DND-41 (cell line): ENCODE measurements around the gene SUMO3.

Experiments
- ATAC-seq: fragments of 200-7000 bp; cut with Tn5 transposase; 3 replicates; pipeline ENCODE4 v1.9.1; 2021; ENCODE audit warnings: low read depth; ENCODE audit not compliant: insufficient read depth
- DNase-seq: peaks from one replicate; pipeline ENCODE4 v3.0.0-alpha.2; 2020
- H2AFZ ChIP-seq: 2 replicates; pipeline ENCODE4 v1.6.0; 2012; ENCODE audit warnings: low read depth, low read length
- H3K27ac ChIP-seq: 2 replicates; pipeline ENCODE4 v1.5.1; 2012; ENCODE audit warnings: low read length, inconsistent platforms
- H3K27me3 ChIP-seq: fragments of 200-600 bp; sonication (generic); 2 replicates; pipeline ENCODE4 v1.6.0; 2012; ENCODE audit warnings: low read length, mild to moderate bottlenecking, inconsistent platforms; ENCODE audit not compliant: insufficient read depth, poor library complexity
- H3K36me3 ChIP-seq: 2 replicates; pipeline ENCODE4 v1.5.1; 2012; ENCODE audit warnings: low read length, inconsistent platforms; ENCODE audit not compliant: insufficient read depth
- H3K4me1 ChIP-seq: 2 replicates; pipeline ENCODE4 v1.5.1; 2012; ENCODE audit warnings: mild to moderate bottlenecking, low read length; ENCODE audit not compliant: insufficient read depth
- H3K4me2 ChIP-seq: 2 replicates; pipeline ENCODE4 v1.6.0; 2012; ENCODE audit warnings: mild to moderate bottlenecking, moderate library complexity, low read length, inconsistent platforms; ENCODE audit not compliant: insufficient read depth
- H3K4me3 ChIP-seq, 2 experiments: fragments of 200-600 bp in 1 of 2; shearing (Covaris generic) in 1 of 2; 2 replicates each; pipeline ENCODE4 v1.5.1; 2012 to 2016; ENCODE audit warnings: inconsistent platforms in 2 of 2, low read length in 2 of 2, mild to moderate bottlenecking in 2 of 2, low read depth in 1 of 2, moderate library complexity in 1 of 2
- H3K79me2 ChIP-seq: 2 replicates; pipeline ENCODE4 v1.6.0; 2012; ENCODE audit warnings: low read length, inconsistent platforms; ENCODE audit not compliant: insufficient read depth
- H3K9ac ChIP-seq: 2 replicates; pipeline ENCODE4 v1.6.0; 2012; ENCODE audit warnings: low read depth, mild to moderate bottlenecking, inconsistent platforms, low read length, moderate library complexity
- H3K9me3 ChIP-seq: 2 replicates; pipeline ENCODE4 v1.5.1; 2012; ENCODE audit warnings: low read length, moderate library complexity, mild to moderate bottlenecking, inconsistent platforms; ENCODE audit not compliant: insufficient read depth, severe bottlenecking
- H4K20me1 ChIP-seq: 2 replicates; pipeline ENCODE4 v1.6.0; 2012; ENCODE audit warnings: low read length; ENCODE audit not compliant: insufficient read depth
- EZH2 ChIP-seq: IDR thresholded peaks from 3 replicates; pipeline ENCODE4 v1.6.1; 2012; ENCODE audit warnings: borderline replicate concordance, low read depth, mild to moderate bottlenecking, moderate library complexity, low read length, inconsistent platforms; ENCODE audit not compliant: severe bottlenecking
- TF ChIP-seq, protein P1 (sequence below): IDR thresholded peaks from 2 replicates; pipeline ENCODE4 v1.5.1; 2012; ENCODE audit warnings: borderline replicate concordance, low read length, moderate library complexity, mild to moderate bottlenecking; ENCODE audit not compliant: poor library complexity, severe bottlenecking; ENCODE audit errors: extremely low read depth

Gene SUMO3

DNA sequence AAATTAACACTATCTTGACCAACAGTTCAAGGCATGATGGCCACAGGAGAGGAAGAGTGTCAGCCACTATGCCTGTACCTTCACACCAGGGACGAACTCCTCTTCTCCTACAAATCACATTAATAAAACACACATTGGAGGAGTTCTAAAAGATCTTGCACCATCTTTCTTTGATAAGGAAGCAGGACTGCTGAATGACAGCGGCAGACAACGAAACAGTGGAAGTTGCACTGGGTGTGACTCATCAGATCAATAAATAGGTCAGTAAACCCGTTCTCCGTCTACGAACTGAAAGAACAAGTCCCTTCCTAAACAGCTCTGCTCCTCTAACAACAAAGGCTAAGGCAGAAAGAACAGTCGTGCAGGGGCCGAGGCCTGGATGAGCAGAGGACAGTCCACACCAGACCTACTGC, 39.4 kb downstream of the SUMO3 start:
- Histone ChIP-seq H3K36me3 (peaks cover 73% of the 10 kb centered on the region), H3K79me2 (peaks cover 54% of the 10 kb centered on the region)
- ATAC-seq: no peak

DNA sequence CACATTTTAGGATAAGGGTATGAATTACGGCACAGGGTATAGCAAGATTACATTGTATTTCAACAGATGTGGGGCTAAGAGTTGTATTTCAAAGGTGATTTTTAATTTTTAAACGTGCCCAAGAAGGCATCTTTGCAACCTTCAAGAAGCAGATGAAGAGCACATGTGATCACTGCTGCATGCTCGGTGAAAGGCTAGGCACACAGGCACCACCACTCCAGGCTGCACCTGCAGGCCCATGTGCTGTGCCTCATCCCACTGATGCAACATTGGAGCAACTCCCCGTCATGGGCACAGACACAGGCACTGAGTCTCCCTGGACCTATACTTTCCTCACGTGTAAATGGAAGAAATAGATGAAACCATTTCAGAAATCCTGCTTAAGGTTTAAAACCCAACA, 39.8 kb downstream of the SUMO3 start:
- no peaks in the 10 kb centered on the region for H3K27me3 ChIP-seq
- ATAC-seq (no peak; the same call in 2 of the 3 replicates), DNase-seq (peak; percentile 19)
- no peak overlapping the region for H3K9ac ChIP-seq
- H3K9me3 ChIP-seq: no peaks in the 10 kb centered on the region
- H3K4me1 ChIP-seq: no peaks in the 10 kb centered on the region
- H2AFZ ChIP-seq: no peak overlapping the region
- peaks cover 73% of the 10 kb centered on the region for H3K36me3 ChIP-seq
- peaks cover 50% of the 10 kb centered on the region for H3K79me2 ChIP-seq
- no peak overlapping the region for H3K27ac ChIP-seq
- peaks cover 36% of the 10 kb centered on the region for H4K20me1 ChIP-seq
- TF ChIP-seq, protein P1, sequence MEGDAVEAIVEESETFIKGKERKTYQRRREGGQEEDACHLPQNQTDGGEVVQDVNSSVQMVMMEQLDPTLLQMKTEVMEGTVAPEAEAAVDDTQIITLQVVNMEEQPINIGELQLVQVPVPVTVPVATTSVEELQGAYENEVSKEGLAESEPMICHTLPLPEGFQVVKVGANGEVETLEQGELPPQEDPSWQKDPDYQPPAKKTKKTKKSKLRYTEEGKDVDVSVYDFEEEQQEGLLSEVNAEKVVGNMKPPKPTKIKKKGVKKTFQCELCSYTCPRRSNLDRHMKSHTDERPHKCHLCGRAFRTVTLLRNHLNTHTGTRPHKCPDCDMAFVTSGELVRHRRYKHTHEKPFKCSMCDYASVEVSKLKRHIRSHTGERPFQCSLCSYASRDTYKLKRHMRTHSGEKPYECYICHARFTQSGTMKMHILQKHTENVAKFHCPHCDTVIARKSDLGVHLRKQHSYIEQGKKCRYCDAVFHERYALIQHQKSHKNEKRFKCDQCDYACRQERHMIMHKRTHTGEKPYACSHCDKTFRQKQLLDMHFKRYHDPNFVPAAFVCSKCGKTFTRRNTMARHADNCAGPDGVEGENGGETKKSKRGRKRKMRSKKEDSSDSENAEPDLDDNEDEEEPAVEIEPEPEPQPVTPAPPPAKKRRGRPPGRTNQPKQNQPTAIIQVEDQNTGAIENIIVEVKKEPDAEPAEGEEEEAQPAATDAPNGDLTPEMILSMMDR: no peak
- no peak for TF ChIP-seq EZH2
- H3K4me2 ChIP-seq: no peak overlapping the region
- H3K4me3 ChIP-seq: no peak overlapping the region

More for the DNA sequence above, 39.4 kb downstream of the SUMO3 start:
- Histone ChIP-seq H3K4me1 (no peaks in the 10 kb centered on the region), H3K27ac (no peak overlapping the region), H3K9ac (no peak overlapping the region), H3K27me3 (no peaks in the 10 kb centered on the region), H3K9me3 (no peaks in the 10 kb centered on the region), H4K20me1 (peaks cover 36% of the 10 kb centered on the region), H2AFZ (no peak overlapping the region), H3K4me3 (no peak overlapping the region), H3K4me2 (no peak overlapping the region)
- TF ChIP-seq, protein P1: no peak
- TF ChIP-seq EZH2: no peak
- no peak for DNase-seq

DNA sequence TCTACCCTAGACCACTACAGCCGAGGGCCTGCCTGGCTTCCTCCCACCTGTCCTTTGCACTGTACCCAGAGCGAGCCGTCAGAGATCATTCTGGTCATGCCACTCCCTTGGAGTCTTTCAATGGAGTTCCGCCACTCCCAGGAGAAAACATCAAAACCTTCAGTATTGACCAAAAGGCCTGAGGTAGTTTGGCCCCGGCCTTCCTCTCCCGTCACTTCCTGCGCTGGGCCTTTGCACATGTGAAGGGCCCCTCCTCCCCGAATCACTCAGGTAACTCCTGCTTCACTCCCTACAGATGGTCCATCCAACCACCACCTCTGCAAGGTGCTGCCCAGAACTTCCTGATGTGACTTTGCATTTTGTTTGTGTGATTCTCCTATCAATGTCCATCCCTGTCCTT, 42.9 kb downstream of the SUMO3 start:
- Histone ChIP-seq H3K4me1 (no peaks in the 10 kb centered on the region), H3K27me3 (no peaks in the 10 kb centered on the region), H3K36me3 (peaks cover 80% of the 10 kb centered on the region), H3K9ac (no peak overlapping the region), H2AFZ (no peak overlapping the region), H3K4me3 (no peak overlapping the region), H3K27ac (no peak overlapping the region), H3K9me3 (no peaks in the 10 kb centered on the region), H3K79me2 (peaks cover 23% of the 10 kb centered on the region), H4K20me1 (peaks cover 34% of the 10 kb centered on the region), H3K4me2 (no peak overlapping the region)
- no peak for DNase-seq
- TF ChIP-seq EZH2: no peak
- TF ChIP-seq, protein P1: no peak
- ATAC-seq: no peak

DNA sequence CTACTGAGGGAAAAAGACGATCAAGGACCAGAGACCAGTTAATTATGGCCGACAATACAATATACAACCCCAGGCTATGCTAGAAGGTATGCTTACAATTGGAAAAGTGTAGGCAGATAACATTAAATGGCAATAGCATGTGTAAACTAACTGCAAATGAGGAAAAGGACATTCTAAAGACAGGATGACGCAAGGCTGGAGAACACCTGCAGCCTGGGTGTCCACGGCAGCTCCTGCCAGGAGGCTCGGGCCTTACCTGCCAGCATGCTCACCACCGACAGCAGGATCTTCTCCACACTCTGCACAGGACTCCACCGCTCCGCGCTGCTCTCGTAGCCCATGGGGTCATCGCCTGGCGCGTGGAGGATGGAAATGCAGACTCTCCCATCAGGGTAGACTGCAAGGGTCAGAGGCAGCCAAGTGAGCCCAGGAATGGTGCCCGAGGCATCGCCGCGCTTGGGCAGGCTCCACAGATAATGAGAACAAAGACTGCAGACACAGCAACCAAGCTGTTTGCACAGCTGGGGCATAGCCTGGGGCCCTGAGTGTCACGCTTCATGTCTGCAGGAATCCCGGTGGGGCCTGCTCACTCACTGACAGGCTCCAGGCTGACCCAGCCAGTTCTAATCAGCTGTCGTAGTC, 44.5 kb downstream of the SUMO3 start:
- peaks cover 83% of the 10 kb centered on the region for H3K36me3 ChIP-seq
- DNase-seq (no peak), ATAC-seq (no peak)
- H3K4me1 ChIP-seq: no peaks in the 10 kb centered on the region
- no peak overlapping the region for H3K4me2 ChIP-seq
- H3K9ac ChIP-seq: no peak overlapping the region
- H2AFZ ChIP-seq: no peak overlapping the region
- H4K20me1 ChIP-seq: peaks cover 32% of the 10 kb centered on the region
- no peaks in the 10 kb centered on the region for H3K27me3 ChIP-seq
- H3K9me3 ChIP-seq: no peaks in the 10 kb centered on the region
- peaks cover 10% of the 10 kb centered on the region for H3K79me2 ChIP-seq
- H3K4me3 ChIP-seq: no peak overlapping the region
- H3K27ac ChIP-seq: no peak overlapping the region
- TF ChIP-seq, protein P1: no peak
- TF ChIP-seq EZH2: no peak
